ENCODE results near the gene ARHGAP23.
"Not testable (repeated sequence)": the region's sequence is repeated elsewhere in the genome, so short reads cannot be mapped to it uniquely, and the experiment has no call there.

GRCh38 chr17:38489774-38490173, 61.5 kb downstream of the ARHGAP23 start:
- TF ChIP-seq ISL1 (CRISPR knock-in tag; IDR thresholded peaks at IDR 0.05); ARNTL (CRISPR knock-in tag; IDR thresholded peaks at IDR 0.05; ENCODE audit: borderline replicate concordance, low read depth); POU6F1 (CRISPR knock-in tag; IDR thresholded peaks at IDR 0.05; ENCODE audit: borderline replicate concordance, low read depth); ZNF8 (CRISPR knock-in tag; IDR thresholded peaks at IDR 0.05); ZNF70 (CRISPR knock-in tag; IDR thresholded peaks at IDR 0.05); ZNF565 (CRISPR knock-in tag; conservative IDR thresholded peaks at IDR 0.05; ENCODE audit: low read depth); ESRRG (CRISPR knock-in tag; IDR thresholded peaks at IDR 0.05); ZFP3 (CRISPR knock-in tag; IDR thresholded peaks at IDR 0.05): not testable (repeated sequence)
- TF ChIP-seq, protein P1, sequence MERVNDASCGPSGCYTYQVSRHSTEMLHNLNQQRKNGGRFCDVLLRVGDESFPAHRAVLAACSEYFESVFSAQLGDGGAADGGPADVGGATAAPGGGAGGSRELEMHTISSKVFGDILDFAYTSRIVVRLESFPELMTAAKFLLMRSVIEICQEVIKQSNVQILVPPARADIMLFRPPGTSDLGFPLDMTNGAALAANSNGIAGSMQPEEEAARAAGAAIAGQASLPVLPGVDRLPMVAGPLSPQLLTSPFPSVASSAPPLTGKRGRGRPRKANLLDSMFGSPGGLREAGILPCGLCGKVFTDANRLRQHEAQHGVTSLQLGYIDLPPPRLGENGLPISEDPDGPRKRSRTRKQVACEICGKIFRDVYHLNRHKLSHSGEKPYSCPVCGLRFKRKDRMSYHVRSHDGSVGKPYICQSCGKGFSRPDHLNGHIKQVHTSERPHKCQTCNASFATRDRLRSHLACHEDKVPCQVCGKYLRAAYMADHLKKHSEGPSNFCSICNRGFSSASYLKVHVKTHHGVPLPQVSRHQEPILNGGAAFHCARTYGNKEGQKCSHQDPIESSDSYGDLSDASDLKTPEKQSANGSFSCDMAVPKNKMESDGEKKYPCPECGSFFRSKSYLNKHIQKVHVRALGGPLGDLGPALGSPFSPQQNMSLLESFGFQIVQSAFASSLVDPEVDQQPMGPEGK (CRISPR knock-in tag; IDR thresholded peaks at IDR 0.05; ENCODE audit: borderline replicate concordance), result not testable (repeated sequence)
- TF ChIP-seq, protein P2, sequence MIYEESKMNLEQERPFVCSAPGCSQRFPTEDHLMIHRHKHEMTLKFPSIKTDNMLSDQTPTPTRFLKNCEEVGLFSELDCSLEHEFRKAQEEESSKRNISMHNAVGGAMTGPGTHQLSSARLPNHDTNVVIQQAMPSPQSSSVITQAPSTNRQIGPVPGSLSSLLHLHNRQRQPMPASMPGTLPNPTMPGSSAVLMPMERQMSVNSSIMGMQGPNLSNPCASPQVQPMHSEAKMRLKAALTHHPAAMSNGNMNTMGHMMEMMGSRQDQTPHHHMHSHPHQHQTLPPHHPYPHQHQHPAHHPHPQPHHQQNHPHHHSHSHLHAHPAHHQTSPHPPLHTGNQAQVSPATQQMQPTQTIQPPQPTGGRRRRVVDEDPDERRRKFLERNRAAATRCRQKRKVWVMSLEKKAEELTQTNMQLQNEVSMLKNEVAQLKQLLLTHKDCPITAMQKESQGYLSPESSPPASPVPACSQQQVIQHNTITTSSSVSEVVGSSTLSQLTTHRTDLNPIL (CRISPR knock-in tag; IDR thresholded peaks at IDR 0.05; ENCODE audit: low read depth), result not testable (repeated sequence)

All from SK-N-SH treated with all-trans-retinoic acid at 6 μM for 48 hours (cell line).